Stimulated activated CD8-positive, alpha-beta memory T cell treated with anti-CD3 and anti-CD28 coated beads, Interleukin-15, amount 100 ng/mL, for 1 hour (primary cell): ENCODE measurements around the gene CD300LD.
"Not testable (repeated sequence)": the region's sequence is repeated elsewhere in the genome, so short reads cannot be mapped to it uniquely, and the experiment has no call there.

Experiments used
- DNase-seq: peaks from one replicate; pipeline ENCODE4 v3.0.0-alpha.2; 2020; ENCODE audit warnings: low read depth

CD300LD gene

GRCh38 chr17:74606050-74606449, 14.0 kb upstream of the CD300LD start:
- no peak for DNase-seq

GRCh38 chr17:74605361-74605760, 13.3 kb upstream of the CD300LD start:
- DNase-seq = no peak

- no peak for DNase-seq
Measured at GRCh38 chr17:74604761-74605160, 12.7 kb upstream of the CD300LD start.

GRCh38 chr17:74604200-74604599, 12.1 kb upstream of the CD300LD start:
- no peak for DNase-seq

GRCh38 chr17:74603746-74604145, 11.7 kb upstream of the CD300LD start:
- DNase-seq = no peak

- no peak for DNase-seq
Measured at GRCh38 chr17:74603037-74603635, 11.1 kb upstream of the CD300LD start.

- no peak for DNase-seq
Measured at GRCh38 chr17:74601944-74602572, 10.0 kb upstream of the CD300LD start.

GRCh38 chr17:74599448-74599939, 7.4 kb upstream of the CD300LD start:
- no peak for DNase-seq

- no peak for DNase-seq
Measured at GRCh38 chr17:74599023-74599399, 6.9 kb upstream of the CD300LD start.

GRCh38 chr17:74598346-74599022, 6.4 kb upstream of the CD300LD start:
- no peak for DNase-seq

GRCh38 chr17:74597069-74597790, 5.1 kb upstream of the CD300LD start:
- DNase-seq = no peak

GRCh38 chr17:74595037-74595750, 3.1 kb upstream of the CD300LD start:
- no peak for DNase-seq

GRCh38 chr17:74591503-74591902, 580 bp downstream of the CD300LD start:
- DNase-seq = no peak

GRCh38 chr17:74585711-74586110, 6.4 kb downstream of the CD300LD start:
- no peak for DNase-seq

- no peak for DNase-seq
Measured at GRCh38 chr17:74584292-74585060, 7.6 kb downstream of the CD300LD start.

- DNase-seq = no peak
Measured at GRCh38 chr17:74582633-74583032, 9.4 kb downstream of the CD300LD start.

GRCh38 chr17:74579900-74580299, 12.2 kb downstream of the CD300LD start:
- no peak for DNase-seq

GRCh38 chr17:74578979-74579378, 13.1 kb downstream of the CD300LD start:
- no peak for DNase-seq

- no peak for DNase-seq
Measured at GRCh38 chr17:74574489-74575142, 17.5 kb downstream of the CD300LD start.

- DNase-seq = not testable (repeated sequence)
Measured at GRCh38 chr17:74573635-74574034, 18.4 kb downstream of the CD300LD start.

GRCh38 chr17:74573169-74573568, 18.9 kb downstream of the CD300LD start:
- DNase-seq = no peak
